NCI-H2081 treated with DMSO at 0.1 percent for 48 hours (cell line): ENCODE results near the gene OSBPL1A.

Source experiments
- DNase-seq: peaks from one replicate; lab custom pipeline; 2025; lab: John Stamatoyannopoulos, UW

Gene OSBPL1A

GRCh38 chr18:24126155-24126961, 271.3 kb downstream of the OSBPL1A start:
- DNase-seq = no peak

DNA sequence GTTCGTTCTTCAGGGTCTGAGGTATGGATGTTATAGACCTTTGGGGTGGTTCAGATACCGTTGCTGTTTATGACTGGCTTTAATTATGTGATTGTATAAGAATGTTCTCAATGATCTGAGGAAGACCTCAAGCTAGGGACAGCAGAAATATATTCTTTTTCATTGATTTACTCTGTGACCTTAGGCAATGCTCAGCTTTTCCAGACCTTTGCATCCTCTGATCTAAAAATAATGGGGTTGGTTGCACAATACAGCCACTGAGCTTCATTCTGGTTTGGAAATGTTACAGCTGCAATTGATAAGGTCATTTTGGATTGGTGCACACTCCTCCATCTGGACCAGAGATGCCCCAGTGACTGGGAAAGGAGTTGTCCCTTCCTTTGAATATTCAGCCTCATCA, 276.0 kb downstream of the OSBPL1A start:
- DNase-seq = no peak

DNA sequence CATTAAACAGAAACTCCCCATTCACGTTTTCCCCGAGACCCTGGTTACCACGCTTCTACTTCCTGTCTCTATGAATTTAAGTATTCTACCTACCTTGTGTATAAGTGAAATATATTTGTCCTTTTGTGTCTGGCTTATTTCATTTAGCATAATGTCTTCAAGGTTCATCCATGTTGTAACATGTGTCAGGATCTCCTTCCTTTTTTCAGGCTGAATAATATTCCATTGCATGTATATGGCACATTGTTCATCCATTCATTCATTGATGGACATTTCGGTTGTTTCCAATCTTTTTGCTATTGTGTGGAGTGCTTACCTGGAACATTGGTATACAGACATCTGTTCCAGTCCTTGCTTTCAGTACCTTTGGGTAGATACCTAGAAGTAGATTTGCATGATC, 276.9 kb downstream of the OSBPL1A start:
- no peak for DNase-seq

DNA sequence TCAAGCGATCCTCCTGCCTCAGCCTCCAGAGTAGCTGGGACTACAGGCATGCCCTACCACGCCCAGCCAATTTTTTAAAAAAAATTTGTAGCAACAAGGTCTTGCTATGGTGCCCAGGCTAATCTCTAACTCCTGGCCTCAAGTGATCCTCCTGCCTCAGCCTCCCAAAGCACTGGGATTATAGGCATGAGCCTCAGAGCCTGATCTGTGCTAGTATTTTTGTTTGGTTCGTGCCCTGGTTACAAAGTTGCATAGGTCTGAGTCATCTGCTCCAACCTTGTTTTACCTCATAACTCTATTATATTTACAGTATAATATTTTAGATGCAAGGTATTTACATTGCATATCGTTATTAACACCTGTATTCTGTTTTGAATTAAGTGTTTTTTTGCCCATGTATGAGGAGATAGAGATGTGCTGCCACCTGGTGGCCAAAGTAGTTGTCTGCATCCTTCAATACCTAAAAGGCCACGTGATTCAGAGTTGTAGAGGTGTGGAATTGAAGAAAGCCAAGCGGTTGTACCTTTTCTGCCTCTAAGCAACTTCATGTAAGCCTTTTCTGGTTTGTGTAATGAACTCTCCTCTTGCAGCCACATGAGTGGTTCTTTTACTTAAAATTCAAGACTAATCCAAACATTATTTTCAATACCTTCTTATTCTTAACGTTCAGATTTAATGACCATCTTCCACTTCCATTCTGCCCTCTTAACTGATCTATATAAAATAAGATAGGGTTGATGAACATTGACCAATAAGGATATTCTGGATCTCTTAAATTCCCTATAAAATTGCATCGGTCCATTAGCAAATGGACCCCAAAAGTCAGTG, 278.7 kb downstream of the OSBPL1A start:
- peak; percentile 19 for DNase-seq

GRCh38 chr18:24115628-24116027, 282.0 kb downstream of the OSBPL1A start:
- no peak for DNase-seq

DNA sequence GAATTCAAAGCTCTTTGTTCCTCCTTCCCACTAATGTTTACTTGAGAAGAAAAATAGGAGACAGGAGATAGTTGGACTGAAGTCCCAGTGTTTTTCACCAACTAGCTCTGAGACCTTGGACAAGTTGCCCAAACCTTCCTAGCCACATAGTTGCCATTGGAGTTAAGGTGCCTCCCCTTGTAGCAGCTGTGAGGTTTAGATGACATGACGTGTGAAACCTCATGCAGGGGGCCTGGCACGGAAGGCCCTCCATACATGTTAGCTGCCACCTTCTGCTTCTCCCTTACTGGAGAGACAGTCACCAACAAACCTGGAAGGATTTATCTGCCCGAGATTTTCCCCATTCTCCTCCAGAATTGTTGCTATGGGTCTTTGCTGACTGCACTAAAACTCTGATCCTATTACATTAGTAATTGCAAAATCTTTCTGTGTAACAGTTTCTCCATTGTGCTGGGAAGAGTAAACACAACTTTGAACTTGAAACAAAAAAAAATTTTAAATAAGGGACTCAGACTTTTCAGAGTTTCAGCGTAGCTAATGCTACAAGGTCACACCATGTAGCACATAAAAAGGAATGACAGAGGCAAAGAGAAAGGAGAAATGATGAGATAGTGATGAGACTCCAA, 282.6 kb downstream of the OSBPL1A start:
- no peak for DNase-seq

DNA sequence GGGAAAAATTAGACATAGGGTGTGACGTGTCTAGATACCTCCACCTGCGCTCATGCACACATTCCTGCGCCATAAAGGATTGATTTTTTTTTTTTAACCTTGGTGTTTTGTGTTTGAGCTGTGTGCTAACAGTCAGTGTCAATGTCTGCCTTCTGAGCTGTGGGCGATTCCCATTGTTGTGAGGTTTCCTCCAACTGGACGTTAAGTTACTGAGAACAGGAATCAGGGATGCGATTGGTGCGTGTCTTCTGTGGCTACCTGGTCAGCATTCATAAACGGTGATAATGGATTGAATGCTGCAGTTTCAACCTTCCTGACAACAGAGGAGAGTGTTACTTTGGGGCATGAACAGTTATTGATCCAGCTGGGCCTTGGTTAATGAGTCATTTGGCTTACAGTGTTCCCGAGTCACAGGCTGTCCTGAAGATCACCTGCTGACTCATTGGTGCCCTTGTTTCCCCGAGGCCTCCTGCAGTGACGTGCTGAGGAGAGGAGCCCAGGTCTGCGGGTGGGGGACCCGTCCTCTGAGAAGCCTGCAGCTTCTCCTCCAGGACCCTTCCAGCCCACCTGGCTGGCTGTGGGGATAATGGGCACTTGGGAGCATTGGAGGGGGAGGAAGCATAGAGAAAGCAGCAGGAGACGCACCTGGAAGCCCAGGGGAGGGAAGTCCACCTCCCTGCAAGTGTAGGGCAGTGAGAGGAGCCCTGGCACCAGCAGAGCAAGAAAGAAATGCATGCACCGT, 284.6 kb downstream of the OSBPL1A start:
- no peak for DNase-seq

- DNase-seq = no peak
Observed at GRCh38 chr18:24112464-24112863, 285.2 kb downstream of the OSBPL1A start.
